Heart left ventricle (tissue), 16 donors: ENCODE data around the gene CSPG4. TPM values are rescaled to one million over a fixed set of nuclear protein-coding genes. Genes with fewer than 3 reads are reported as not detected.
A peak's percentile ranks its signal among the peaks of the same experiment; 100 is the strongest.
"Not testable (repeated sequence)": the region's sequence is repeated elsewhere in the genome, so short reads cannot be mapped to it uniquely, and the experiment has no call there.

Source experiments
- ATAC-seq, 4 donors: fragments of 200-7000 bp; cut with Tn5 transposase; one replicate each; pipeline ENCODE4 v1.9.1; 2020 to 2022; ENCODE audit warnings: moderate library complexity in 4 of 4, mild to moderate bottlenecking in 3 of 4, moderate number of reproducible peaks in 1 of 4
- DNase-seq, 5 donors: peaks; one replicate each; pipeline ENCODE4 v3.0.0-alpha.2; 2020
- H3K27ac ChIP-seq, 12 donors: fragments of 200-600 bp; sonication (generic) in 4 of 12; one replicate each; pipeline versions ENCODE4 v1.5.0 to v1.8.0; 2016 to 2022; ENCODE audit warnings: mild to moderate bottlenecking in 2 of 12
- H3K27me3 ChIP-seq, 9 donors: fragments of 200-600 bp; sonication (generic) in 2 of 9; one replicate each; pipeline versions ENCODE4 v1.5.1 to v1.8.0; 2016 to 2022; ENCODE audit warnings: mild to moderate bottlenecking in 3 of 9
- H3K36me3 ChIP-seq, 9 donors: fragments of 200-600 bp; sonication (generic) in 2 of 9; one replicate each; pipeline versions ENCODE4 v1.5.0 to v1.8.0; 2018 to 2022; ENCODE audit warnings: mild to moderate bottlenecking in 2 of 9
- H3K4me1 ChIP-seq, 12 donors: fragments of 200-600 bp; sonication (generic) in 4 of 12; one replicate each; pipeline versions ENCODE4 v1.5.0 to v1.8.0; 2016 to 2022; ENCODE audit warnings: mild to moderate bottlenecking in 3 of 12
- H3K4me3 ChIP-seq, 12 donors: fragments of 200-600 bp; sonication (generic) in 4 of 12; one replicate each; pipeline versions ENCODE4 v1.5.0 to v1.8.0; 2017 to 2022; ENCODE audit warnings: mild to moderate bottlenecking in 9 of 12, moderate library complexity in 4 of 12
- H3K9me3 ChIP-seq, 12 donors: fragments of 200-600 bp; sonication (generic) in 4 of 12; one replicate each; pipeline versions ENCODE4 v1.5.0 to v1.8.0; 2016 to 2022; ENCODE audit warnings: mild to moderate bottlenecking in 1 of 12
- CTCF ChIP-seq, 12 donors: fragments of 200-600 bp; sonication (generic) in 4 of 12; IDR thresholded peaks; one replicate each; pipeline versions ENCODE4 v1.5.0 to v1.8.0; 2018 to 2022; ENCODE audit warnings: antibody characterized with exemption in 12 of 12, mild to moderate bottlenecking in 5 of 12
- POLR2A ChIP-seq, 2 donors: fragments of 450-650 bp; IDR thresholded peaks; one replicate each; pipeline ENCODE4 v1.6.1; 2017; ENCODE audit warnings: antibody characterized with exemption in 2 of 2, mild to moderate bottlenecking in 2 of 2, moderate library complexity in 2 of 2
- WGBS, 4 donors: extraction: QIAGEN DNeasy Blood & Tissue Kit in 2 of 4; methylation state at CpG; one replicate each; pipeline versions ENCODE4 v1.1.5 to v1.1.7; 2013 to 2018; 5-methylcytosine and 5-hydroxymethylcytosine counted together
- intact Hi-C, 10 donors: fragments of 100-400 bp; cut with DNase I; formaldehyde crosslinking; loops; one replicate each; pipeline versions ENCODE4 v1.11.1 to v1.14.2; 2022
- polyA plus RNA-seq, 2 donors: library from polyadenylated mRNA; stranded (reverse); fragments of 200-250 nt; gene quantifications; one replicate each; pipeline ENCODE4 v1.2.3, GENCODE V29; 2013
- total RNA-seq, 9 donors: library from RNA; depleted of rRNA in 2 of 9; stranded (reverse); fragments of >200 nt in 2 of 9; fragmentation: NEBNext Ultra II Directional in 3 of 9; extraction: Animal tissue kit (Norgen Biotek cat#: 25700) in 3 of 9; gene quantifications; one replicate each; pipeline versions ENCODE4 v1.1.0 to v1.2.4, GENCODE V29; 2016 to 2023
- donor health status: ischemic (EF 13 %, LVEDD 7.1; RV severe dilation, severe dysfunction).
- donor health status: healthy with polysubstance abuse.
- donor health status: DM: no; HTN: yes; CAD: no.
- donor health status: DM: no; HTN: no; CAD: no.
- donor health status: ischemic (EF 25% LVEDD 6.9; RV normal size, moderate dysfunction).
- donor health status: ischemic (EF 25% LVEDD 5.7; RV mildly dilated, moderate dysfunction).
- donor health status: healthy.
- donor health status: DM: yes; HTN: yes; CAD: no.
- donor health status: ischemic (EF 35%, LVEDD 5.7; RV mildly dilated, moderate dysfunction).
- donor health status: nonischemic (EF 11% LVEDD 7.7; RV severe dilation, severe dysfunction).
- donor health status: DM: yes; HTN: yes; CAD: no.
- donor health status: PGD.
- donor health status: ischemic (EF 29% LVEDD 5.4; RV normal size, mild dysfunction).
- donor health status: nonischemic (EF 23%, LVEDD 6.1; RV moderate dilation, normal function).

Gene CSPG4
- total and polyA plus RNA-seq, 11 donors: 8.5 to 46.9 (median 13.9) TPM

- TF ChIP-seq POLR2A (IDR thresholded peaks at IDR 0.05): no peak
- no peak overlapping the region for H3K4me3 ChIP-seq
- H3K27ac ChIP-seq: peak overlapping the region in 2 of 12 donors; percentile 30 to 81
- ATAC-seq (peak; percentile 48 to 76 (median 60)), DNase-seq (no peak)
- no peaks in the 10 kb centered on the region for H3K36me3 ChIP-seq
- no peaks in the 10 kb centered on the region for H3K9me3 ChIP-seq
- intact Hi-C loops: no loop called here
- 67 to 75% (median 71%) methylated on average over 14 of the region's 14 CpGs for WGBS, 4 donors
- H3K4me1 ChIP-seq: peaks cover 0 to 21% (median 14%) of the 10 kb centered on the region in 12 donors
- H3K27me3 ChIP-seq: no peaks in the 10 kb centered on the region
These were observed 48.2 kb upstream of the CSPG4 start for GRCh38 chr15:75760704-75761435.

- DNase-seq, intact Hi-C loops, H3K4me3 ChIP-seq, H3K9me3 ChIP-seq, ATAC-seq, H3K27me3 ChIP-seq, H3K36me3 ChIP-seq: not testable (repeated sequence)
- Histone ChIP-seq H3K4me1 (peaks cover 0 to 21% (median 14%) of the 10 kb centered on the region in 12 donors), H3K27ac (peak overlapping the region in 4 of 12 donors; percentile 30 to 82 (median 62))
- 88 to 94% (median 91%) methylated on average over 7 of the region's 7 CpGs for WGBS, 4 donors
These were observed 47.5 kb upstream of the CSPG4 start for GRCh38 chr15:75760131-75760520.

GRCh38 chr15:75759416-75760130 lies 46.9 kb upstream of the CSPG4 start:
- WGBS, 4 donors: 81 to 89% (median 86%) methylated on average over 2 of the region's 2 CpGs
- no peaks in the 10 kb centered on the region for H3K9me3 ChIP-seq
- no peaks in the 10 kb centered on the region for H3K27me3 ChIP-seq
- H3K4me3 ChIP-seq: peak overlapping the region in 1 of 12 donors; percentile 69
- H3K36me3 ChIP-seq: no peaks in the 10 kb centered on the region
- DNase-seq: no peak
- H3K4me1 ChIP-seq: peaks cover 0 to 21% (median 14%) of the 10 kb centered on the region in 12 donors
- peak overlapping the region in 7 of 12 donors; percentile 61 to 84 (median 80) for H3K27ac ChIP-seq
- TF ChIP-seq POLR2A (IDR thresholded peaks at IDR 0.05): no peak
- TF ChIP-seq CTCF (IDR thresholded peaks at IDR 0.05): no peak
- intact Hi-C loops: no loop called here
- no peak for ATAC-seq

- WGBS, 4 donors: 3 to 7% (median 5%) methylated on average over 26 to 35 of the region's 35 CpGs
- peak; percentile 89 to 94 (median 93) for DNase-seq
- no peaks in the 10 kb centered on the region for H3K27me3 ChIP-seq
- H3K27ac ChIP-seq: peak overlapping the region; percentile 61 to 84 (median 78)
- intact Hi-C loops: no loop called here
- TF ChIP-seq CTCF (IDR thresholded peaks at IDR 0.05): peak in 7 of 12 donors; percentile 24 to 53 (median 37)
- peak in 1 of 2 donors; percentile 60 for TF ChIP-seq POLR2A (IDR thresholded peaks at IDR 0.05)
- peak overlapping the region in 11 of 12 donors; percentile 27 to 70 (median 59) for H3K4me3 ChIP-seq
- ATAC-seq: peak; percentile 91 to 97 (median 95)
- H3K9me3 ChIP-seq: no peaks in the 10 kb centered on the region
- peaks cover 0 to 21% (median 14%) of the 10 kb centered on the region in 12 donors for H3K4me1 ChIP-seq
- H3K36me3 ChIP-seq: no peaks in the 10 kb centered on the region
These were observed 45.6 kb upstream of the CSPG4 start for GRCh38 chr15:75758071-75758872.

GRCh38 chr15:75754871-75755270 lies 42.2 kb upstream of the CSPG4 start:
- H3K36me3 ChIP-seq, DNase-seq, H3K9me3 ChIP-seq, H3K27me3 ChIP-seq, H3K27ac ChIP-seq, ATAC-seq, H3K4me3 ChIP-seq, intact Hi-C loops: not testable (repeated sequence)
- WGBS, 4 donors: 84 to 90% (median 88%) methylated on average over 5 of the region's 5 CpGs
- H3K4me1 ChIP-seq: peaks cover 0 to 19% (median 11%) of the 10 kb centered on the region in 12 donors
